PFSK-1 (cell line): ENCODE data around the gene CDK19.

ENCODE experiments used
- POLR2AphosphoS5 ChIP-seq: IDR thresholded peaks from 2 replicates; pipeline ENCODE4 v1.6.1; 2012; ENCODE audit warnings: low read depth, mild to moderate bottlenecking, control low read depth, low read length, moderate library complexity
- SIN3A ChIP-seq: IDR thresholded peaks from 2 replicates; pipeline ENCODE4 v1.6.1; 2012; ENCODE audit warnings: mild to moderate bottlenecking, low read length, moderate library complexity, borderline replicate concordance; ENCODE audit not compliant: insufficient read depth

GRCh38 chr6:110831405-110831804, 16.1 kb upstream of the CDK19 start:
- TF ChIP-seq SIN3A (no peak), POLR2AphosphoS5 (no peak)
